Tibial nerve (tissue), 4 donors: Measurements from ENCODE around the gene SNX20. TPM values are rescaled to one million over a fixed set of nuclear protein-coding genes. Genes with fewer than 3 reads are reported as not detected.
A peak's percentile ranks its signal among the peaks of the same experiment; 100 is the strongest.

Source experiments
- DNase-seq, 2 donors: peaks; one replicate each; pipeline ENCODE4 v3.0.0-alpha.2; 2019; ENCODE audit warnings: low spot score in 2 of 2
- H3K27ac ChIP-seq, 4 donors: fragments of 200-600 bp; sonication (generic) in 3 of 4; one replicate each; pipeline ENCODE4 v1.5.1; 2017 to 2019; ENCODE audit warnings: mild to moderate bottlenecking in 1 of 4
- H3K27me3 ChIP-seq, 2 donors: fragments of 200-600 bp; sonication (generic) in 1 of 2; one replicate each; pipeline versions ENCODE4 v1.5.1 to v1.6.0; 2017 to 2019
- H3K36me3 ChIP-seq, 3 donors: fragments of 200-600 bp; sonication (generic); one replicate each; pipeline ENCODE4 v1.5.1; 2018 to 2019
- H3K4me1 ChIP-seq, 4 donors: fragments of 200-600 bp; sonication (generic) in 3 of 4; one replicate each; pipeline ENCODE4 v1.5.1; 2017 to 2019
- H3K4me3 ChIP-seq, 4 donors: fragments of 200-600 bp; sonication (generic) in 3 of 4; one replicate each; pipeline ENCODE4 v1.5.1; 2017 to 2019; ENCODE audit warnings: mild to moderate bottlenecking in 1 of 4, moderate library complexity in 1 of 4
- H3K9me3 ChIP-seq, 4 donors: fragments of 200-600 bp; sonication (generic) in 3 of 4; one replicate each; pipeline ENCODE4 v1.5.1; 2017 to 2019
- EP300 ChIP-seq, 2 donors: sonication (generic); formaldehyde crosslinking; IDR thresholded peaks; one replicate each; pipeline ENCODE4 v1.6.1; 2017; ENCODE audit warnings: antibody characterized with exemption in 2 of 2, mild to moderate bottlenecking in 1 of 2
- POLR2A ChIP-seq, 2 donors: fragments of 450-650 bp; IDR thresholded peaks; one replicate each; pipeline ENCODE4 v1.6.1; 2017; ENCODE audit warnings: antibody characterized with exemption in 2 of 2, mild to moderate bottlenecking in 2 of 2, moderate library complexity in 2 of 2
- WGBS, 2 donors: methylation state at CpG; one replicate each; pipeline ENCODE4 v1.1.5; 2018; 5-methylcytosine and 5-hydroxymethylcytosine counted together
- total RNA-seq, 4 donors: library from RNA; depleted of rRNA; stranded (reverse); fragments of >200 nt; gene quantifications; one replicate each; pipeline ENCODE4 v1.1.0, GENCODE V29; 2016
- TF ChIP-seq, protein P1 (sequence below), 5 experiments: fragments of 200-600 bp in 3 of 5; fragments of 450-650 bp in 2 of 5; sonication (generic) in 3 of 5; IDR thresholded peaks; one replicate each; pipeline ENCODE4 v1.5.1; 2016 to 2019; ENCODE audit warnings: antibody characterized with exemption in 5 of 5, mild to moderate bottlenecking in 3 of 5, moderate library complexity in 2 of 5

SNX20 gene
- total RNA-seq, 4 donors from 2014 or later: 1.7 to 5.1 (median 2.3) TPM

DNA sequence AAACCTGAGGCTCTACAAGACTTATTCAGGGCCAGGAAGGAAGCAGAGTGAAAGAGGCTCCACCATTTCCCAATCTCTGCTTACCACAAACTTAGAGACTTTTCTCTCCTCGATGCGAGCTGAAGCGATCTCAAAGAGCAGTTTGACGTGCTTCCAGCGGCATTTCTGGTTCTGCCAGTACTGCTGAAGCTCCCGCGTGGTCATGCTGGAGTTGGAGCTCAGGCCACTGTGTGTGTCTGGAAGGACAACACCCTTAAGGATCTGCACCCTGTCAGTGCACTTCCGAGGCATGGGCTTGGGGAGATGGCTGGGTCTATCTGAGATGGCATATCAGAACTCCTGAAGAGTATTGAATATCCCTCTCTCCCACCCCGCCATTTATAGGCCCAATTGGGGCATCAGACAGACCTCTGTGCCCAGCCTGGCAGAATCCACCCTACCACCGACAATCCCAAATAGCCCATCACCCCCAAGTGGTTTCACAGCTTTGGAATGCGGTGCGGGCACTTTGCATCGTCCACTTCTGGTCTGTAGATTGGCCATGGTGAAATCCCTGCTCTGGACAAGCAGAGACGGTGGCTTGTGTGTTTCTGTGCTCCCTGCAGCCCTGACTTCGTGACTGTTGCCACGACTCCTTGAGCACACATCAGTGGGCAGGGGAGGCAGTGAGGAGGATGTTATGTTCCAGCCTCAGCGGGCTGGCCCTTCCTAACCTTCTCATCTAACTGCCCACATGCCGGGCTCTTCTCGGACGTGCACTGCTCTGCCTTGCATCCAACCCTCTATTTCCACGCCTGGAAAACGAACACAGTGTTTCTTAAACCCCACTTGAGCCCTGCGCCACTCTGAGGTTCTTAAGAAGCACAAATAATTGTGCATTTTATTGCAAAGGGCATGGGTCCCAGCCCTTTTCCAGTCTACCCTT, 5.2 kb downstream of the SNX20 start:
- peaks cover 0 to 25% (median 0%) of the 10 kb centered on the region in 3 donors for H3K36me3 ChIP-seq
- no peak overlapping the region for H3K4me3 ChIP-seq
- TF ChIP-seq POLR2A (IDR thresholded peaks at IDR 0.05): no peak
- no peak for TF ChIP-seq EP300 (IDR thresholded peaks at IDR 0.05)
- TF ChIP-seq, protein P1, sequence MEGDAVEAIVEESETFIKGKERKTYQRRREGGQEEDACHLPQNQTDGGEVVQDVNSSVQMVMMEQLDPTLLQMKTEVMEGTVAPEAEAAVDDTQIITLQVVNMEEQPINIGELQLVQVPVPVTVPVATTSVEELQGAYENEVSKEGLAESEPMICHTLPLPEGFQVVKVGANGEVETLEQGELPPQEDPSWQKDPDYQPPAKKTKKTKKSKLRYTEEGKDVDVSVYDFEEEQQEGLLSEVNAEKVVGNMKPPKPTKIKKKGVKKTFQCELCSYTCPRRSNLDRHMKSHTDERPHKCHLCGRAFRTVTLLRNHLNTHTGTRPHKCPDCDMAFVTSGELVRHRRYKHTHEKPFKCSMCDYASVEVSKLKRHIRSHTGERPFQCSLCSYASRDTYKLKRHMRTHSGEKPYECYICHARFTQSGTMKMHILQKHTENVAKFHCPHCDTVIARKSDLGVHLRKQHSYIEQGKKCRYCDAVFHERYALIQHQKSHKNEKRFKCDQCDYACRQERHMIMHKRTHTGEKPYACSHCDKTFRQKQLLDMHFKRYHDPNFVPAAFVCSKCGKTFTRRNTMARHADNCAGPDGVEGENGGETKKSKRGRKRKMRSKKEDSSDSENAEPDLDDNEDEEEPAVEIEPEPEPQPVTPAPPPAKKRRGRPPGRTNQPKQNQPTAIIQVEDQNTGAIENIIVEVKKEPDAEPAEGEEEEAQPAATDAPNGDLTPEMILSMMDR (IDR thresholded peaks at IDR 0.05): no peak
- no peak for DNase-seq
- no peaks in the 10 kb centered on the region for H3K27me3 ChIP-seq
- H3K4me1 ChIP-seq: no peaks in the 10 kb centered on the region
- H3K27ac ChIP-seq: no peak overlapping the region
- WGBS, 2 donors: 77 to 79% methylated on average over 23 of the region's 23 CpGs
- H3K9me3 ChIP-seq: peaks cover 0 to 28% (median 4%) of the 10 kb centered on the region in 4 donors

DNA sequence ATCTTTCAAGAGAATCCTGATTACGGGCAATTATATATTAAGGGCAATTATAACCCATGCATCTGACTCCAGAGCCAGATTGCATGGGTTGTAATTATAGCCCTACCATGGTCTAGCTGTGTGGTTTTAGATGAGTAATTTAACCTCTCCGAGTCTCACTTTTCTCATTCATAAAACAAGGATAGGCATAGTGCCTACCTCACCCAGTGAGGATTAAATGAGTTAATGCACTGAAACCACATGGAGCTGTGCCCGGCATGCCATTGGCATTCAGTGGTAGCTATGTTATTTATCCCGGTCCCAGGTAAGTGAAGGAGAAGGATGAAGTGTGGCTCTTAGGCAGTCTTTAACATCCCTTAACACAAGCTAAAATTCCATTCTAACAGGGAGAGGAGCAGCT, 6.3 kb downstream of the SNX20 start:
- no peak overlapping the region for H3K27ac ChIP-seq
- H3K9me3 ChIP-seq: peaks cover 0 to 28% (median 4%) of the 10 kb centered on the region in 4 donors
- no peak for DNase-seq
- H3K36me3 ChIP-seq: peaks cover 0 to 25% (median 0%) of the 10 kb centered on the region in 3 donors
- no peak overlapping the region for H3K4me3 ChIP-seq
- TF ChIP-seq EP300 (IDR thresholded peaks at IDR 0.05): no peak
- no peak for TF ChIP-seq POLR2A (IDR thresholded peaks at IDR 0.05)
- TF ChIP-seq, protein P1 (IDR thresholded peaks at IDR 0.05): no peak
- H3K4me1 ChIP-seq: no peaks in the 10 kb centered on the region
- 86 to 92% methylated on average over 4 of the region's 4 CpGs for WGBS, 2 donors
- no peaks in the 10 kb centered on the region for H3K27me3 ChIP-seq

DNA sequence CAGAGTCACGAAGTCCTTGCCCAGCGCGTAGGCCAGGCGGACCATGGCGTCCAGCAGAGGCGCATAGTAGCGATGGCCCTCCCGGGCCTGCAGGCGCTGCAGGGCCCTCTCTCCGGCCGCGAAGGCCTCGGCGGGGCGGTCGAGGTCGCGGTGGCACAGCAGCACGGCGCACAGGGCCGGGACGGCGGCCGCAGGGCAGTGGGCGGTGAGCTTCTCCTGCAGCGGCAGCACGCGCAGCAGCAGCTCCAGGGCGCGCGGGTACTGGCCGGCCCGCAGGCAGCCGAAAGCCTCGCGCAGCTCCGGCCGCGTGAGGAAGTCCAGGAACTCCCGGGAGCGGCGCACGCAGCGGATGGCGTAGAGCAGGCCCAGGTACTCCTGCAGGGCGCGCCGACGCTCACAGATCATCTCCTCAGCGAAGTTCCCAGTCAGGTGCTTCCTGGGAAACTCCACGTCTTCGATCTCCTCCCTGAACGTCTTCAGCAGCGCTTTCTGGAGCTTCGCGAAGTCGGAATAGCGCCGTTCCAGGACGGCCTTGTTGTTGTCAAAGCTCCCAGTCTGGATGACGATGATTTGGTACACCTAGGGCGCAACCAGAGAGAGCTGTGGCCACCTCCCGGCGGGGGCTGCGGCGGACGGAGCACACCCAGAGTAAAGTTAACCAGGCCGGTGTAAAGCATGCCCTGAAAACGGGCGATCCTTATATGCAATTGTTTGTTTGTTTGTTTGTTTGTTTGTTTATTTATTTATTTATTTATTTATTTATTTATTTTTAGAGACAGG, 7.4 kb downstream of the SNX20 start:
- H3K36me3 ChIP-seq: peaks cover 0 to 25% (median 0%) of the 10 kb centered on the region in 3 donors
- no peak for DNase-seq
- WGBS, 2 donors: 70 to 80% methylated on average over 29 to 57 of the region's 70 CpGs
- no peaks in the 10 kb centered on the region for H3K27me3 ChIP-seq
- H3K9me3 ChIP-seq: peaks cover 0 to 28% (median 4%) of the 10 kb centered on the region in 4 donors
- no peak overlapping the region for H3K27ac ChIP-seq
- TF ChIP-seq, protein P1 (IDR thresholded peaks at IDR 0.05): no peak
- TF ChIP-seq EP300 (IDR thresholded peaks at IDR 0.05) (no peak), POLR2A (IDR thresholded peaks at IDR 0.05) (no peak)
- no peaks in the 10 kb centered on the region for H3K4me1 ChIP-seq
- H3K4me3 ChIP-seq: no peak overlapping the region

DNA sequence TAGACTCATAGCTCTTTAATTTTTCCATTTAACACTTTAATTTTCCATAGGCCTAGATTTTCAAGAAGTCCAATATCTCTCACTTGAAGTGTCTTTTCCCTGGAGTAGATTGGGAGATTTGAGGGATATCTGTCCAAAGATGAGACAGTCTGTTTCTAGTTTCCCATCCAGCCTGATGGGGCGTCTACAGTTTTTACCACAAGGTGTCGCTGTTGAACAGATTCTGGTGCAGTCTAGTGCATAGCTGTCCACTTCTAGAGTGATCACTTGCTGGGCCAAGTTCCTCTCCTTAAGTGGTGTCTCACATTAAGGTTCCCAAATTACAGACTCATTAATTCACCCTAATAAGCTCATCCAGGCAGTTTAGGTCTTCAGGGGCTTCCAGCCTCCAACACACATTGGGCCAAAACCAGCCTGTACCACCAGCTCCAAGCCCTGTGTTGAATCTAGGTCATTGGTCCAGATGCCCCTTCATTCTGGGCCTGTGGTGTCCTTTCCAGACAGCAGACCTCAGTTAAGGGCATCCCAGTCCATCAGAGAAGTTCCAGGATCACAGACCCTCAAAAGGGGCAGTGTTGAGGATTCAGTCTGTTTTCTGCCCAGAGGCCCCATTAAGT, 9.4 kb downstream of the SNX20 start:
- no peaks in the 10 kb centered on the region for H3K27me3 ChIP-seq
- no peak overlapping the region for H3K4me3 ChIP-seq
- no peaks in the 10 kb centered on the region for H3K4me1 ChIP-seq
- peaks cover 0 to 28% (median 4%) of the 10 kb centered on the region in 4 donors for H3K9me3 ChIP-seq
- peaks cover 0 to 25% (median 0%) of the 10 kb centered on the region in 3 donors for H3K36me3 ChIP-seq
- no peak overlapping the region for H3K27ac ChIP-seq
- WGBS, 2 donors: 52 to 53% methylated on average over 2 of the region's 2 CpGs
- TF ChIP-seq, protein P1 (IDR thresholded peaks at IDR 0.05): peak in 3 of 5 experiments; percentile 12 to 43 (median 29)
- no peak for TF ChIP-seq EP300 (IDR thresholded peaks at IDR 0.05)
- no peak for DNase-seq
